ENCODE results near the gene IQCM.

The IQCM gene

GRCh38 chr4:149781150-149781549, 34.5 kb downstream of the IQCM start:
- ChIA-PET POLR2A (no interaction called here), CTCF (no interaction called here)
- no peak for DNase-seq (ENCODE audit: extremely low spot score)
- TF ChIP-seq FOXA1 (IDR thresholded peaks at IDR 0.05) (no peak), ELF4 (IDR thresholded peaks at IDR 0.05) (no peak), FOXK2 (IDR thresholded peaks at IDR 0.05) (no peak), SUZ12 (IDR thresholded peaks at IDR 0.05) (no peak), LEF1 (IDR thresholded peaks at IDR 0.05; ENCODE audit: borderline replicate concordance) (no peak), ARNT (IDR thresholded peaks at IDR 0.05) (no peak)

GRCh38 chr4:149768477-149768876, 47.2 kb downstream of the IQCM start:
- POLR2A ChIA-PET: no interaction called here
- no peak for TF ChIP-seq FOXM1 (IDR thresholded peaks at IDR 0.05; ENCODE audit: borderline replicate concordance)
- TF ChIP-seq HDGF (IDR thresholded peaks at IDR 0.05; ENCODE audit: borderline replicate concordance): no peak
- no peak for TF ChIP-seq ARNT (IDR thresholded peaks at IDR 0.05)
- no peak for TF ChIP-seq ELF4 (IDR thresholded peaks at IDR 0.05)
- TF ChIP-seq SUZ12 (IDR thresholded peaks at IDR 0.05): no peak
- no peak for TF ChIP-seq PKNOX1 (IDR thresholded peaks at IDR 0.05)
- TF ChIP-seq L3MBTL2 (conservative IDR thresholded peaks at IDR 0.05): no peak
- no peak for TF ChIP-seq NFRKB (IDR thresholded peaks at IDR 0.05)
- TF ChIP-seq SP1 (IDR thresholded peaks at IDR 0.05): no peak
- TF ChIP-seq FOXK2 (IDR thresholded peaks at IDR 0.05): no peak
- no peak for DNase-seq (ENCODE audit: extremely low spot score)
- CTCF ChIA-PET: no interaction called here

- TF ChIP-seq ARNT (IDR thresholded peaks at IDR 0.05) (no peak), BHLHE40 (IDR thresholded peaks at IDR 0.05; ENCODE audit: borderline replicate concordance) (no peak), ELF4 (IDR thresholded peaks at IDR 0.05) (no peak), FOXM1 (IDR thresholded peaks at IDR 0.05; ENCODE audit: borderline replicate concordance) (no peak), FOXA1 (IDR thresholded peaks at IDR 0.05) (no peak), CTBP1 (IDR thresholded peaks at IDR 0.05; ENCODE audit: borderline replicate concordance) (no peak)
- ChIA-PET CTCF (interaction anchor here (0.7 kb wide), 1 partner anchor 1297 kb away, joined by 4 read pairs; no protein-coding TSS in a partner anchor), POLR2A (no interaction called here)
- DNase-seq (ENCODE audit: extremely low spot score): no peak
These were observed 49.5 kb downstream of the IQCM start for GRCh38 chr4:149766135-149766534.

- CTCF ChIA-PET: interaction anchor here (0.7 kb wide), 1 partner anchor 1297 kb away, joined by 4 read pairs; no protein-coding TSS in a partner anchor
- POLR2A ChIA-PET: no interaction called here
- TF ChIP-seq HDGF (IDR thresholded peaks at IDR 0.05; ENCODE audit: borderline replicate concordance) (no peak), FOXA1 (IDR thresholded peaks at IDR 0.05) (no peak), PKNOX1 (IDR thresholded peaks at IDR 0.05) (no peak), NFRKB (IDR thresholded peaks at IDR 0.05) (no peak), SUZ12 (IDR thresholded peaks at IDR 0.05) (no peak), ZNF384 (IDR thresholded peaks at IDR 0.05) (no peak), ARNT (IDR thresholded peaks at IDR 0.05) (no peak), L3MBTL2 (conservative IDR thresholded peaks at IDR 0.05) (no peak), BHLHE40 (IDR thresholded peaks at IDR 0.05; ENCODE audit: borderline replicate concordance) (no peak), FOXK2 (IDR thresholded peaks at IDR 0.05) (no peak), LEF1 (IDR thresholded peaks at IDR 0.05; ENCODE audit: borderline replicate concordance) (no peak), TARDBP (IDR thresholded peaks at IDR 0.05) (no peak), FOXM1 (IDR thresholded peaks at IDR 0.05; ENCODE audit: borderline replicate concordance) (no peak), ELF4 (IDR thresholded peaks at IDR 0.05) (no peak), CTBP1 (IDR thresholded peaks at IDR 0.05; ENCODE audit: borderline replicate concordance) (no peak), SP1 (IDR thresholded peaks at IDR 0.05) (no peak)
- DNase-seq (ENCODE audit: extremely low spot score): no peak
These were observed 50.0 kb downstream of the IQCM start for GRCh38 chr4:149765630-149766029.

GRCh38 chr4:149755969-149756368, 59.7 kb downstream of the IQCM start:
- TF ChIP-seq HDGF (IDR thresholded peaks at IDR 0.05; ENCODE audit: borderline replicate concordance): no peak
- TF ChIP-seq NFRKB (IDR thresholded peaks at IDR 0.05): no peak
- TF ChIP-seq ARNT (IDR thresholded peaks at IDR 0.05): no peak
- TF ChIP-seq FOXM1 (IDR thresholded peaks at IDR 0.05; ENCODE audit: borderline replicate concordance): no peak
- TF ChIP-seq FOXA1 (IDR thresholded peaks at IDR 0.05): no peak
- no peak for TF ChIP-seq L3MBTL2 (conservative IDR thresholded peaks at IDR 0.05)
- no peak for TF ChIP-seq LEF1 (IDR thresholded peaks at IDR 0.05; ENCODE audit: borderline replicate concordance)
- TF ChIP-seq PKNOX1 (IDR thresholded peaks at IDR 0.05): no peak
- no peak for TF ChIP-seq SP1 (IDR thresholded peaks at IDR 0.05)
- TF ChIP-seq ZNF384 (IDR thresholded peaks at IDR 0.05): no peak
- no peak for TF ChIP-seq ELF4 (IDR thresholded peaks at IDR 0.05)
- no peak for TF ChIP-seq FOXK2 (IDR thresholded peaks at IDR 0.05)
- no peak for TF ChIP-seq SUZ12 (IDR thresholded peaks at IDR 0.05)
- no peak for TF ChIP-seq BHLHE40 (IDR thresholded peaks at IDR 0.05; ENCODE audit: borderline replicate concordance)
- no peak for TF ChIP-seq CTBP1 (IDR thresholded peaks at IDR 0.05; ENCODE audit: borderline replicate concordance)
- no peak for TF ChIP-seq TARDBP (IDR thresholded peaks at IDR 0.05)
- ChIA-PET POLR2A (no interaction called here), CTCF (no interaction called here)
- DNase-seq (ENCODE audit: extremely low spot score): no peak

- no peak for TF ChIP-seq PKNOX1 (IDR thresholded peaks at IDR 0.05)
- TF ChIP-seq FOXM1 (IDR thresholded peaks at IDR 0.05; ENCODE audit: borderline replicate concordance): no peak
- no peak for TF ChIP-seq BHLHE40 (IDR thresholded peaks at IDR 0.05; ENCODE audit: borderline replicate concordance)
- TF ChIP-seq SUZ12 (IDR thresholded peaks at IDR 0.05): no peak
- POLR2A ChIA-PET: no interaction called here
- CTCF ChIA-PET: no interaction called here
- DNase-seq (ENCODE audit: extremely low spot score): no peak
These were observed 61.1 kb downstream of the IQCM start for GRCh38 chr4:149754526-149754925.
